Activated CD8-positive, alpha-beta memory T cell treated with anti-CD3 and anti-CD28 coated beads for 48 hours (primary cell): ENCODE measurements around the gene NSFL1C.
"Not testable (repeated sequence)": the region's sequence is repeated elsewhere in the genome, so short reads cannot be mapped to it uniquely, and the experiment has no call there.

Experiments used
- DNase-seq, 3 experiments: peaks; one replicate each; pipeline ENCODE4 v3.0.0-alpha.2; 2020; ENCODE audit warnings: low read depth in 2 of 3, low spot score in 2 of 3

NSFL1C gene

GRCh38 chr20:1466211-1467081 is at the start of gene NSFL1C:
TSS of gene NSFL1C (minus strand) at chr20:1466849. CDS start at chr20:1466824, 25 bp downstream.
- DNase-seq, result peak; percentile 93 to 98 (median 96)

GRCh38 chr20:1513801-1514200 is 47.2 kb upstream of the NSFL1C start:
- DNase-seq, result no peak

DNA sequence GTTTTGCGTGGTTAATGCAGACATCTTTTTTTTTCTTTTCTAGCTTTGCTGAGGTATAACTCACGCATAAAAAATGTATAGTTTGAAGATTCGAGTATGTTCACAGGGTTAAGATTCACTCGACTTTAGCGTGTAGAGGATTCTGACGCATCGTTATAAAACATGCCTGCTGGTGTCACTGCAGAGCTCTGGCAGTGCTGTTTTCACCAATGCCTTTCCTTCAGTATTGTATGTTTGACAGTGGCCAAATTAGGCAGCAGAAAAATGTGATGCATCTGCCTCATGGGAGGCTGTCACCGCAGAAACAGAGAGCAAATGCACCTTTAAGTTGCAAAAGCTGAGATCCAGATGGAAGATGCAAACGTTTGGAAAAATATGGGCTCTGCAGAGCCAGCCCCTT is 42.6 kb upstream of the NSFL1C start:
- DNase-seq, result no peak

DNA sequence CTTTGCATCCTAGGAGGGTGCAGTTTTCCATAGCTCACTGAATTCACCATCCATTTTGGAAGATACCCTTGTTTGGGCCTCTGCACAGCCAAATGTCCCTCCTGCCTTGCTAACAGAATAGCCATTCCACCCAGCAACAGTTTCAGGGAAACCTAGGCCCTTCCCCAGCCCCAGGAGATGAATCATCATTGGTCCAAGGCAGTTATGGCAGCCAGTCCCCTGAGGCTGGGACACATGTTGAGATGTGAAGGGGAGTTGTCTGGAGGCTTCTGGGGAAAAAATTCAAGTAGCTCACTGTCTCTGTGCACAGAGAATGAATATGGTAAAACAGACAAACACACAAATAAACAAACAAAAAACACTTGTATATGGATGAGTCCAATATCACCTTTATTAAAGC is 41.9 kb upstream of the NSFL1C start:
- DNase-seq, result no peak

DNA sequence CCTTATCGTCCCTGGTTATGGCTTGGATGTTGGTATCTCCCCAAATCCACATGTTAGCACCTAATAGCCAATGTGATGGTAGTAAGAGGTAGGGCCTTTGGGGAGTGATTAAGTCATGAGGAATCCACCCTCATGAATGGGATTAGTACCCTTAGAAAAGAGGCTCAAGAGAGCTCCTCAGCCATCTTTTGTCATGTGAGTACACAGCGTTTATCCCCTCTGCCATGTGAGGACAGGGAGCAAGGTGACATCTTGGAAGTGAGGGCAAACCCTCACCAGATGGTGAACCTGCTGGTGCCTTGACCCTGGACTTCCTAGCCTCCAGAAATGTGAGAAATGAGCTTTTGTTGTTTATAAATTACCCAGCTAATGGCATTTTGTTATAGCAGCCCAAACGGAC is 40.6 kb upstream of the NSFL1C start:
- no peak for DNase-seq

GRCh38 chr20:1505871-1506270 is 39.2 kb upstream of the NSFL1C start:
- no peak for DNase-seq

DNA sequence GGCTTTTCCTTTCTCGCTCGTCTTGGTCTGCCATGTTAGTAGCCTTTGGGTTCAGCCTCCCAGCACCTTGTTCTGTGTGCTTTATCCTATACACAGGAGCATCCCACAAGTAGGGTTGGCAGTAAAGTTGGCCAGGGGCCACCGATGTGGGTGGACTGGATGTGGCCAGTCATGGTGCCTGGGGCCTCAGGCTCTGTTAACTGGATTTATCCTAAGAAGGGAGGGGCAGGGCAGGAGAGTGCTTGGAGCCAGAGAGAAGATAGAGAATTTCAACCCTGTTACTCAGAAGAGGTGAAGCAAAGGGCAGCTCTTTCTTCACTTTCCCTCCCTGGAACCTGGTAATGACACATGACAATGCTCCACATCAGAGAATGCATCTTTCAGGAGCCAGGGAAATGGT is 38.7 kb upstream of the NSFL1C start:
- DNase-seq, result no peak

DNA sequence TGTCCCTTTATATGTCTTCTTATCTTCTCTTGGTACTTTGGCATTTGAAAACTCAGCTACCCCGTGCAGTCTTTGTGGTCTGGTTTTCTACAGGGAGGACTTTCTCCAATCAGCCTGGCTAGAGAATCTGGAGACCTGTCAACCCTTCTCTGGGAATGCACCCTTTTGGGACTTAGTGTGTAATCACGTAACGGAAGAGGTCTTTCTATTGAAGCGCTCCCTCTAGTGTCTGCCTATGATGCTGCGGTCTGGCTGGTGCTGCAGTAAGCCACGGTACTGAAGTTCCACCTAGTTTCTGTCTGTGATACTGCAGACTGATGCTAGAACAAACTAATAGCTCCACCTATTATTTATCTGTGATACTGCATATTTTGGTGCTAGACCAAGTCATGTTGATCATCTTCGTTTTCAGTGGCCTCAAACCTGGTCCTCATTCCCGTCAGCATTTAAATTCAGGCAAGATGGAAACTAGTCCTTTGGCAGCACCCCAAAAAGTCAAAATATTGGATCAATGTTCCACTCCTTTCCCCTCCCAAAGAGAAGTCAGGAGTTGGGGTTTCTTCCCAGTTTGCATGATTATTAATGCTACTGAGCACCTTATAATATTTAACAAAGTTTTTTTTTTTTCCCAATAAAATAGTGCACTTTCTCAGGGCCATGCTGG is 37.0 kb upstream of the NSFL1C start:
- DNase-seq, result peak; percentile 19 to 40 (median 37)

- no peak for DNase-seq
These were observed 33.8 kb upstream of the NSFL1C start for GRCh38 chr20:1500496-1500895.

DNA sequence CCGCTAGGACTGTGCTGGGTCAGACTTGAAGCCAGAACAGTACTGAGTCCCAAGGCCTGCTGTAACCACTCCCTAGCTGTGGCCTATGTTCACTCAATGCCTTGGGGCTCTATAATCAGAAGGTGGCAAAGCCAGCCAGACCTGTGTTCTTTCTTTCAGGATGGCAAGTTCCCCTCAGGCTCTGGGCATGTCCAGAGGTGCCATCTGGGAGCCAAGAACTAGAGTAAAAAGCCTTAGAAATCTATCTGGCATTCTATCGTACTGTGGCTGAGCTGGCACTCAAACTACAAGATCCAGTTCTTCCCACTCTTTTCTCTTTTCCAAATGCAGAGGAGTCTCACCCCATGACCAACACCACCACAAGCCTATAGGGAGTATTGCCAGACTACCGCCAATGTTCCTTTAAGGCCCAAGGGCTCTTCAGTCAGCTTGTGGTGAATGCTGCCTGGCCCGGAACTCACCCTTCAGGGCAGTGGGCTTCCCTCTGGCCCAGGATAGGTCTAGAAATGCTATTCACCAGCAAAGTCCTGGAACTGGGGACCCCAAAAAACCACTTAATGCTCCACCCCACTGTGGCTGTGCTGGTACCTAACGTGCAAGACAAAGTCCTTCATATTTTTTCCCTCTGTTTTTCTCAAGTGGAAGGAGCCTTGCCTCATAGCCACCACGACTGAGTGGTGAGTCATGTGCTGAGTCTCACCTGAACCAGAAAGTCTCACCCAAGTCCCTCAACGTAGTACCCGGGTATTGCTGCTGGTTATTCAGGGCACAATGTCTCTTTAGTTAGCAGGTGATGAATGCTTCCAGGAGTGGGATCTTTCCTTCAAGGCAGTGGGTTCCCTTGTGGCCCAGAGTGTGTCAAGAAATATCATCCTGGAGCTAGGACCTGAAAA is 33.1 kb upstream of the NSFL1C start:
- DNase-seq, result no peak

- DNase-seq, result not testable (repeated sequence)
These were observed 30.7 kb upstream of the NSFL1C start for GRCh38 chr20:1497371-1497770.

- no peak for DNase-seq
These were observed 30.3 kb upstream of the NSFL1C start for GRCh38 chr20:1496930-1497329.

GRCh38 chr20:1494436-1494835 is 27.8 kb upstream of the NSFL1C start:
- no peak for DNase-seq

- DNase-seq, result no peak
These were observed 26.9 kb upstream of the NSFL1C start for GRCh38 chr20:1493536-1493935.

DNA sequence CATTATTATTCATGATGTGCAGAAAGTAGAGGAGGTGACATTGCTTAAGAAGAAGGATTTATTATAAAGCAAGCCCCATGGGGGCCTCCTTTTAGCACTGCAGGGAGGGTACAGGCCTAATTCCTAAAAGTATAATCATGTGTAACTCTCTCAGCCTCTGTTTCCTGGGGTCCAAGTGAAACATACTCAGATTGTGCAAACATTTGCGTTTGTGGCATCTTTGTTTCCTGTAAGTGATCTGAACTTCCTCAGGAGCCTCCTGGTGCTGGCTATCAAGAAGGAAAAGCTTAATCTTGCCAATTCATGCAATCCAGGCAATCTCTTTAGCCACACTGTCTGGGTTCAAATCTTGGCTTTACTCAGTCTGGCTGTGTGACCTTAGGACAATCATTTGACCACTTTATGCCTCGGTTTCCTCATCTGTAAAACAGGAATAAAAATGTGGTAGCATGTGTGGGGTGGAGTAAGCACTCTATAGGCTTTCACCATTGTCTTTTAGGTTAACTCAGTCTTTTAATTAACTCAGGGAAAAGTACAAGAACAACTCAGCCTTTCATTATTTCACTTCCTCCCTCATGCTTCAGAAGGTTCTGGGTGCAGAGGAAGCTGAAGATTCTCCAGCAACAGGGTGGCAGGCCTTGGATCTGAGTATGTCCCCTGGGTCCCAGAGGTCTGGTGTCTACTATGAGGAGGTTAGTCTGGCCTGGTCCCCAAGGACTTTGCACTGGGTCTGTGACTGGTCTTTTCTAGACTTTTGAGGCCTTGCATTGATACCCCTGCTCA is 25.4 kb upstream of the NSFL1C start:
- no peak for DNase-seq

GRCh38 chr20:1491281-1491840 is 24.7 kb upstream of the NSFL1C start, which contains the start of gene SIRPB2:
TSS of gene SIRPB2 (minus strand) at chr20:1491420. CDS start at chr20:1491359, 61 bp downstream.
- DNase-seq, result no peak

- no peak for DNase-seq
These were observed 24.1 kb upstream of the NSFL1C start for GRCh38 chr20:1490643-1491195.

GRCh38 chr20:1489764-1490436 is 23.3 kb upstream of the NSFL1C start:
- DNase-seq, result no peak

DNA sequence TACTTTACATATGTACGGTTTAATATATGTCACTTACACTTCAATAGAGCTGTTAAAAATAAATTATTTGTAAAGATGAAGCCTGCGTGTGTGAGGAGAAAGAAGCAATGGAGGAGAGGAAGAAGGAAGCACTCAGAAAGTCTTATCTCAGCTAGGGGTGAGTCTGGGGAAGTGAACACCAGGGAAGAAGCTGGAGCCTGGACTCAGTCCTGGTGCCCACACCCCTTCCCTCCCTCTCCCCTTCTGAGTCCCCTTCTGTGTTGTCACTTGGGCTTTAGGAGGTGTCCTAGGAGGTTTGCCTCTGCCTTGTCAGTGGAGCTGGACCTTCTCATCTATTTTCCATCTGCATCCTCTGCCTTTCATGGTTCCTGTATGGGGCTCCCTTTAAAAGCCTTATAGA is 22.7 kb upstream of the NSFL1C start:
- DNase-seq, result no peak
